DLD1 (cell line): Measurements from ENCODE around the gene ADPRHL1.

Experiments
- in situ Hi-C: cut with HindIII; loops from 2 replicates; pipeline ENCODE4 v1.10.0; 2017; ENCODE audit warnings: low sequenced_read_pairs

Gene ADPRHL1

DNA sequence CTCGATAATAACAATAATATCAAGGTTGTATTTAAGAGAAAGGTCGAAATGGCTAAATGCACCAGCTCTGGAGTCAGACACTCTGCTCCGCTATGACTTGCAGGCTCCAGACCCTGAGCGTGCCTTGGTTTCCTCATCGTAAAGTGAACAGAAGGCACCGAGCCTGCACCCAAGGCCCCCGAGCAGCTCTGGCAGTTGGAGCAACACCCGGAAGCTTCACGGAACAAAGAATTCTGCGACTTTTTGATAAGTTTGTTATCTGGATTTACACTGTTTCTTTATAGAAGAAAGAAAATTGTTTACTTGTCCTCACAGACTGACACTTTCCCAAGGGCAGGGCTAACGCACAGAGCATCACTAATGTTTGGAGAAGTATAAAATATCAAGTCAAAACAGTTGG lies 93.7 kb downstream of the ADPRHL1 start:
- in situ Hi-C loops, result no loop called here

DNA sequence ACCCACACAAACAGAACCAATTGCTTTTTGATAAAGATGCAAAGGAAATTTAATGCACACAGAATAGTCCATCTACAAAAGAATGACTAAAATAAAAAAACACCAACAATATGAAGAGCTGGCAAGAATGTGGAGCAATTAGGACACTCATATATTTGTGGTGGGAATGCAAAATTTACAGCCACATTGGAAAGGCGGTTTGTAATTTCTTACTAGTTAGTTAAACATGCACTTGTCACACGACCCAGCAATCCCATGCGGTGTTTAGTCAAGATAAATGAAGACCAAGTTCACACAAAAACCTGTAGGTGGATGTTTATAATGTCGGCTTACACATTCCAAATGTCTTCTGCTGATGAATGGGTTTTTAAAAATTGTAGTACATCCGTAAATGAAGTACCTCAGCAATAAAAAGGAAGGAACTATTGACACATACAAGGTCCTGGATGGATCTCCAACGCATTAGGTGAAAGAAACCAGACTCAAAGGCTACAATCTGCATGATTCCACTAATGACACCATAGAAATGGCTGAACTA lies 94.6 kb downstream of the ADPRHL1 start:
- in situ Hi-C loops, result no loop called here

DNA sequence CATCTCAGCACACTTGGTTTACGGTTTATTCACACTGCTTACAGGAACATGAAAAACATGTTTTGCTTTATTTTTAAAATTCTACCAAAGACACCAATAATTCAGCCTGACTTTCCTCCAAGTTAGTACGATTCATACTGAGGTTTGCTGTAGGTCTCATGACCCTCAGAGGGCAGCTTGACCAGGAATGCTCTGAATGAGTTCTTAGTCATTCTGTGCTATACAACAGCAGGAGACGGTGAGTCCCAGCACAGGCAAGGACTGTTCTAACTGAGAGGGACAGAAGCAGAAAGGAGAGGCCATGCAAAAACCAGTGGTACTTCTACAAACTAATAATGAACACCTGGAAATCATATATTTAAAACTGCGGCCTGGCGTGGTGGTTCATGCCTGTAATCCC lies 95.8 kb downstream of the ADPRHL1 start:
- in situ Hi-C loops, result no loop called here

DNA sequence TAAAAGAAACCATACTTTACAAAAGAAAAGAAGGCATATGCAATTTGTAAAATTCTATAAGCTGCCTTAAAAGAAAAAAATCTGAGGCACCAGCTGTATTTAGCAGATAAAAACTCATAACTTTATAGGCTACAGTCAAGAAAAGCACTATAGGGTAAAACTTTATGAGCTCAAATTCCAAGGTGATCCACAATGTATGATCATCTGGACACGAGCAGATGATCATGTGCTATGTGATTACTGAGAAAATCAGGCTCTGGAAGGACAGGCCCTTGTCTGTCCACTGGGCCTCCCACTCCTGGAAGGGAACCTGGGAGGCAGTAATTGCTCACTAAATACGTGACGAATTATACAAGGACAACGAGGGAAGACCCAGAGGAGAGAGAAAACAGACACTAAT lies 96.7 kb downstream of the ADPRHL1 start:
- in situ Hi-C loops, result no loop called here

DNA sequence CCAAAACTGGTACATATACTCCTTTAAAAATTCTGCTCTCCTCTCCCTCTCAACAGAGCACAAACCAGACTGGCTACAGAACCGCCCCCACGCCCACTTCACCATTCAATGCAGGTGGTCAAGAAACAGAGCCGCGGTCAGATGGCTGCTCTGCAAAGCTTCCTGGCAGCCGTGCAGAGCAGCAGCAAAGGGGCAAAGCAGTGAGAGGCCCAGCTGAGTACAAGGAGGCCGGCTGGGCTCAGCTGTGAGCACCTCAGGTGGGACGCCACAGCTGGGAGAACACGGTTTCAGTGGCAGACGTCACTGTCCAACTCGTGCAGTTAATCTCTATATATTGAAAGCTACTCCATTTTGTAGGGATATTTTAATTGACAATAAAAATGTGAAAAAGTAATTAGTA lies 97.7 kb downstream of the ADPRHL1 start:
- in situ Hi-C loops, result no loop called here

DNA sequence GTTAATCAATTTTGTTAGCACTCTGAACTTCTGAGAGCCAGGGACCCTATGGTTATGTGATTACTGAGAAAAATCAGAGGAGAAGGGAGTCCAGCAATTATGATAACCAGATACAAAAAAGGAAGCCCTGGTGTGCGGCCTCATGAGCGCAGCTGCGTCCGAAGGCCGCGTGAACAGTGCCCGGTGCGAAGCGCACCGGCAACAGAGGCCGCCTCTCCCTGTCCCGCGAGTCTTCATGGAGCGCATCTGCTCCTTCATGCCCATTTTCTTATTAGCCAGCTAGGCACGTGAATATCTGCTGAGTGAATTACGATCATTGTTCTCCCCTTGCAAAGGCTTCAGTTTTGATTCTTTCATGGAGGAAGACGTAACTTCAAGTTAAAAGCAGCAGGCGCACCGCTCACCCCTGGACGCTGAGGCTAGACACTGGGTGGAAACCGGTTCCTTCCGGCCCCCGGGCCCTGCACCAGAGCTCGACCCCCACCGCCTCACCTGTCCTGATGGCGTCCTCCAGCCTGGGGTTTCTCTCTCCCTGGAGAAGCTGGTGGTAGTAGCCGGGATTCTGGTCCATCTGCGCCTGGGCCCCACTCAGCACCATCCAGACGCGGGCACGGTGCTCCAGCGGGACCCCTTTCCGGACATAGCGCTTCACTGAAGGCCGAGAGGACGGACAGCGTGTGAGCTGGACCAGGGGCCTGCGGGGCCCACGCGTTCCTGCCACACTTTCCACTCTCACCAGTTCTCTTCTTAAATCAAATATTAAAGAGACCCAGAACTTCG lies 98.3 kb downstream of the ADPRHL1 start:
- in situ Hi-C loops, result no loop called here

DNA sequence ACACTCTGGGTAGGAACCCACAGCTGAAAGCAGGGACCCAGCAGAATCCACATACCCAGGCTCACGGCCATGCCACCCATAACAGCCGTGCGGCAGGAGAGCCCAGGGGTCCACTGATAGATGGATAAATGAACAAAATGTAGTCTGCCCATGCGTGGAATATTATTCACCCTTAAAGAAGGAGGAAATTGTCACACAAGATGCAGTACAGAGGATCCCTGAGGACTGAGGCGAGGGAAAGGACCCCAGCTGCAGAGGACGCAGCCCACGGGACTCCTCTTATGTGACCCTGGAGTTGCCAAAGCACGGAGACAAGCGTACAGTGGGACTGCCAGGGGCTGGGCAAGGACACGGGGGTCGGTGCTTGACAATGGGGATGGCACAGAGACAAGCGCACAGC lies 100.0 kb downstream of the ADPRHL1 start:
- in situ Hi-C loops, result no loop called here

DNA sequence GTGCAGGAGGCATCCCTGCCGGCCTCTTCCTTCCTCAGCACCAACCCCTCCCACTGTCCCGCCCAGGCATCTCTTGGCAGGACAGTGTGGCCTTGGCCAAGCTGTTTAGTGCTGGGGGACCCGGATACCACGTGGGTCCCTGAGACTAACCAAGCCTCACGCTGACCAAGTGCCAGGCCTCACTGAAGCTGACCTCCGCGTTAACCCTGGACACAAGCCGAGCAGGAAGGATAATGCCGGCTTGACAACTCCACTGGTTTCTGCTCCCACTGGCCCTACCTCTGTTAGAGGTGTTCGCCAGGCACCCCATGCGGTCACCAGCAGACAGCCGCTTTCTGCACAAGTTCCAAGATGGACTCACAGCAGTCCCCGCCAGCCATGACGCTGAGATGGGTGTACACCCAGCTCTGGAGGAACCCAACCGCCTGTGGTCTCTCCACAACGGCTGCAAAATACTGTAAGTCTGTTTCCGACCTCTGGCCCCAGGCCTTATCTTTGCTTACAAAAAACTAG lies 101.7 kb downstream of the ADPRHL1 start:
- in situ Hi-C loops, result no loop called here

DNA sequence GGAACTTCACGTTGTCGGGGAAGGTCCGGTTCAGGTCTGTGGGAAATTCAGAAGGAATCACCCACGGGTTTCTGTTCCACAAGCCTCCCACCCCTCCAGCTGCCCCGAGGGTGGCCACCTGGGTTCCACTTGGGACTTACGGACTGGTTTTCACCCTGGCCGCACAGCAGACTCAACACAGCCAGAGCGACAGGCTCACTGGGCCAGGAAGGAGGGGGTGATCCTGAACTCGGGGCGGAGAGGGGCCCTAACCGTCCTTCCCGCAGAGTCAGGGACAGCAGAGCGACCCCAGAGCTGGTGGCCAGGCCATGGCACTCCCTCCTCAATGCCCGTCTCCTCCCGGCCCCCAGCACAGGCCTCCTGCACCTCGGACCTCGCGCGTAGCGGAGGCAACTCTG lies 102.4 kb downstream of the ADPRHL1 start:
- in situ Hi-C loops, result no loop called here

DNA sequence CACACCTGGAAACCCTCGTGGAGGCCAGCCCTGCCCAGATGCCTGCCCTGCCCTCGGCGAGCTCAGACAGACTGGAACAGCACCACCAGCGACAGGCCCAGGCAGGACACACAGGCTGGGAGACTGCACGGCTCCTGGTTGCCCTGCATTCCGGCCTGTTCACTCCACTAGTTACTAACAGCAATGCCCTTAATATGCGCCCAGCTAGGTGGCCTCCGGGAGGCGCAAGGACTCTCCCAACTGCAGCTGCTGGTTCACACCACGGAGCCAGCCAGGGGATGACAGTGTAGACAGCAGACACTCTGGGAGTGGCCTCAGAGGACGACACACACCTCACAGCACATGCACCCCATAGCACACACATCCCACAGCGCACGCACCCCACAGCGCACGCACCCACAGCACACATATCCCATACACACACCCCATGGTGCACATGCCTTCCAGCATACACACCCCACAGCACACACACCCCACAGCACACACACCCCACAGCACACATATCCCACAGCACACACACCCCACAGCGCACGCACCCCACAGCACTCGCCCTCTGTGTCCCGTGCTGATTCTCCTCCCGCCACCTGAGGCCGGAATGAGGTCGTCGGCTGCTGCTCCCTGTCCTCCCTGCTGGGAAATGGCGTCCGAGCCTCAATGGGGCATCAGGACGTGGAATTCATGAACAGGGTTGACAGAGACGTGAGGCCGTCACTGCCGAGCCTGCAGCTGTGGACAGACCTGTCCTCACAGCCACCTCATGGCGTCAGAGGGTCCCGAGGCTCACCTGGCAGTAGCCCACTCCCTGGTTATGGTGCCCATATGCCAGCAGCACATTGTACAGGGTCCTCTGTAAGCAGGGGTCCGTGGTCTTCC lies 103.0 kb downstream of the ADPRHL1 start:
- in situ Hi-C loops, result no loop called here
